Astrocyte of the hippocampus (primary cell): ENCODE results near the gene VPS9D1.
"Not testable (repeated sequence)": the region's sequence is repeated elsewhere in the genome, so short reads cannot be mapped to it uniquely, and the experiment has no call there.

Source experiments
- DNase-seq: peaks from one replicate; pipeline ENCODE4 v3.0.0; 2011; ENCODE audit warnings: low read depth, low spot score

VPS9D1 gene

DNA sequence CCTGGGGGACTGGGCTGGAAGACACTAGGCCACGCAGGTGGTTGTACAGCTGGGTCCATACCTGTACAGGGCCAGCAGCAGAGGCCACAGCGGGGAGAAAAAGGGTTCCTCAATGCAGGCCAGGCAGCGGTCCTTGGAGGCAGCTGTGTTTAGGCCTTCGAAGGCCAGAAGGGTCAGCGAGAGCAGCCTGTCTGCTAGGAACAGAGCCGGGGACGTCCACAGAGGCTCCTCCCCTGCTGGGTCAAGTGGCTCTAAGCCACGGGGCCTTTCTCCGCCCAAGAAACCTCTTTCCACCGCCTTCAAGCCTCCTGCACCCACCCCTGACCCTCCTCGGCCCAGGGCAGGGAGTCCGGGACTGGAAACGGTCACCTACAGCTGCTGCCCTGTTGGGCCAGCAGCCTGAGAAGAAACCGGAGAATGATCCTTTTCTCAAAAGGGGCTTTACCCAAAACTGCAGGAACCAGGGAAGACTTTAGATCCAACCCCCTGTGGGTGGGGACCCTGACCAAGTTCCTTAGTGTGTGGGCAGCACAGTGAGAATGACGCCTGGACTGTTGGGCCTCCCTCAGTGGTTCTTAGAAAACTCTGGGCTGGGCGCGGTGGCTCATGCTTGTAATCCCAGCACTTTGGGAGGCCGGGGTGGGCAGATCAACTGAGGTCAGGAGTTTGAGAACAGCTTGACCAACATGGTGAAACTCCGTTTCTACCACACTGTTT lies 10.8 kb downstream of the VPS9D1 start:
- DNase-seq, result no peak

DNA sequence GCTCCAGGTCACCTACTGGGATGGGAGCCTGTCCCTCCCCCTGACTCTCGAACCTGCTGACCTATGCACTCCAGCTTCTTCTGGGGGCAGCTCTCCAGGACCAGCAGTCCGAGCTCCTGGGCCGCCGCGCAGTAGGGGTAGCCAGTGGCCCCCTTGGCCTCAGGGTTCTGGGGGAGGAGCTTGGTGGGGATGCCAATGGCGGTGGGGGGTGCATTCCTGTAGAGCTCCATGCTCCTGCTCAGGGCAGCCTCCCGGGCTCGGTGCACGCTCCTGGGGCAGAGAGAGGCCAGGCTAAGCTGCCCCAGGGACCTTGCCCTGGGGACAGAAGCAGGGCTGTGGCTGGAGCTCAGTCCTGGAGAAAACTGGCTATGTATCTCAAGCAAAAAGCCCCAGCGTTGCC lies 11.5 kb downstream of the VPS9D1 start:
- DNase-seq, result no peak

DNA sequence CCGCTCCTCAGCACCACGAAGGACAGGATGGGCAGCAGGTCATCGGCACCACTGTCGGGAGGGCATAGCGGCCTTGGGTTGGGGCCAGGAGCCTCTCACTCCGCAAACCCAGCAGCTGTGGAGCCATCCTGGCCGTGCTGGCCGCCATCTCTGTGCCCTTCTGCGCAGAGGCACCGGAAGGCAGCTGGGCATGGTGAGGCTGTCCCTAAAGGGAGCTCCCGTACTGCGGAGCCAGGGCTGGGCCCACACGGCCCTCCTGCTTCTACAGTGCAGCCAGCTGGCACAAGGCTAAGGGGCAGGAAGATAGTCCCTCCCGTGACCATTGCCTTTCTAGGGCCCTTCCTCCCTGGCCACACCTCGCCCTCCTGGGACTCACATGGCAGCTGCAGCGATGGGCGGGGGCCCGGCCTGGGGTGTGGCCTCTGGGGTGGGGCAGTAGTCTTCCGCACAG lies 12.2 kb downstream of the VPS9D1 start:
- DNase-seq, result no peak

DNA sequence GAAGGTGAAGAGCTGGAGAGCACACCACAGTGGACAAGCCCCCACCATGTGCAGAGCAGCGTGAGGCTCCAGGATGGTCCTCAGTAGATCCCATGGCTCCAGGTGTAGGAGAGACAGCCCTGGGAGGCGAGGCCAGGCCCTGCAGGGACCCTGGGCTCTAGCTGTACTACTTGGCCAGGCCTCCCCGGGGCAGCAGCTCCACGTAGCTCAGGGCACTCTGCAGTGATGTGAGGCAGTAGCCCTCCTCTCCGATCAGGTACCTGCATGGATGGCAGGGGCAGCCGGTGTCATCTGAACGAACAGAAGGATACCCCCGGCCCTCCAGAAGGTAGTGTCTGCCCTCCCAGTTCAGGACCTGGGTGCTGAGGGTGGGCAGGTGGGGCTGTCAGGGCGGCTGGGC lies 13.0 kb downstream of the VPS9D1 start:
- no peak for DNase-seq

DNA sequence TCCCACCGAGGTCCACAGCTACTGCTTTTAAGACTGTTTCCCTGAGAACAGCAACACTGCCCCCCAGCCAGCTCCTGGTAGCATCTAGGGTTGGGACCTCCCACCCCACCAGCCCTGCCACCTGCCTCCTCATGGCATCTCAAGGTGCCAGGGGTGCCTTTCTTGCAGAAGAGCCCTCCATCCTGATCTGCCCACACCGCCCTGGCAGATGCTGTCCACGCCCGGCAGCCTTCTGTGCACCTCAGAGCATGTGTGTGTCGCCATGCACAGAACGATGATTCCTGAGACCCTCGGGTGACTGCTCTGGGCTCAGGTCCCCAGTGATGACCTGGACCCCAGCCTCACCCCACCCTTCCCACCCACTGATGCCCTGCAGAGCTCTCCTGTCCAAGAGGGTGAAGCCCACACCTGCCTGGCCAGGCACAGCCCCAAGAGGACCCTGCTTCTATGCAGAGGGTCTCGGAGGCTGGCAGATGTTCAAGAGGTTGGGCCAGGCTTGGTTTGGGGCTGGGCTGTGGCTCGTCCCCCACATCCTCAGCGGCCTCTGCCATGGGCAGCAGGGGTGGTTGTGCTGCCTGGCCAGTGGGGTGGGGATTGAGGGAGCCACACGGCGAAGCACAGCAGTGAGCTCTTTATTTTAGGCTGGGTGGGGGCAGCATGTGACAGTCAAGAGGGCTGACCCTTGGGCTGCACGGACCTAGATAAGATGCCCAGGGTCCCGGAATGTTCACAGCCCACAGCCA lies 14.0 kb downstream of the VPS9D1 start:
- no peak for DNase-seq

DNA sequence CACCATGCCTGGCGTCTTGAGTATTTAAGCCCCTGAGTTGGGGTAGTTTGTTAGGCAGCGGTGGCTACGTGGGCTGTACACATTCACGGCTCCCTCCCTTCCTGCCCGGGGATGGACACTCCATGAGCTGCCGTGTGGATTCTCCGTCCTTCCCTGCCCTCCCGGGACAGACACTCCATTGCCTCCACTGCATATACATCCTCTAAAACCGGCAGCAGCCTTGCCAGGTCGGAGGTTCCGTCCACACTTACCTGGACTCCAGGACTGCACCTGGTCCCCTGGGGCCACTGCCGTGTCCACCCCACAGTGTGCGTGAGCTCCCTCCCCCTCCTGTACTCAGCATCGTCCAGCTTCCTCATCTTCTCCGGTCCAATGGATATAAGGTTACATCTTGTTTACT lies 15.7 kb downstream of the VPS9D1 start:
- peak; percentile 0 for DNase-seq

DNA sequence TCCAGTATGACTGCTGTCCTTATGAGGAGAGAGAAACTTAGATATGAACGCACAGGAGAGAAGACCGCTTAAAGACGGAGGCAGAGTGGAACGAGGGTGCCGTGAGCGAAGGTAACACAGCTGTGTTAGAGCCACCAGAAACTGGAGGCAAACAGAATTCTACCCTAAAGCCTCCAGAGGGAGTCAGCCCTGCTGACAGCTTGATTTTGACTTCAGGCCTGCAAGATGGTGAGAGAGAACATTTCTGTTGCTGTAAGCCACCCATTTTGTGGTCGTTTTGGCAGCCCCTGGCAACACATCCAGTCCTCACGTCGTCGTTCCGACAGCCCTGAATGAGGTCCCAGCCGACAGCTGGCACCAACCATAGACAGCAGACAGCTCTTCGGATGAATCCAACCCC lies 16.4 kb downstream of the VPS9D1 start:
- peak; percentile 0 for DNase-seq

DNA sequence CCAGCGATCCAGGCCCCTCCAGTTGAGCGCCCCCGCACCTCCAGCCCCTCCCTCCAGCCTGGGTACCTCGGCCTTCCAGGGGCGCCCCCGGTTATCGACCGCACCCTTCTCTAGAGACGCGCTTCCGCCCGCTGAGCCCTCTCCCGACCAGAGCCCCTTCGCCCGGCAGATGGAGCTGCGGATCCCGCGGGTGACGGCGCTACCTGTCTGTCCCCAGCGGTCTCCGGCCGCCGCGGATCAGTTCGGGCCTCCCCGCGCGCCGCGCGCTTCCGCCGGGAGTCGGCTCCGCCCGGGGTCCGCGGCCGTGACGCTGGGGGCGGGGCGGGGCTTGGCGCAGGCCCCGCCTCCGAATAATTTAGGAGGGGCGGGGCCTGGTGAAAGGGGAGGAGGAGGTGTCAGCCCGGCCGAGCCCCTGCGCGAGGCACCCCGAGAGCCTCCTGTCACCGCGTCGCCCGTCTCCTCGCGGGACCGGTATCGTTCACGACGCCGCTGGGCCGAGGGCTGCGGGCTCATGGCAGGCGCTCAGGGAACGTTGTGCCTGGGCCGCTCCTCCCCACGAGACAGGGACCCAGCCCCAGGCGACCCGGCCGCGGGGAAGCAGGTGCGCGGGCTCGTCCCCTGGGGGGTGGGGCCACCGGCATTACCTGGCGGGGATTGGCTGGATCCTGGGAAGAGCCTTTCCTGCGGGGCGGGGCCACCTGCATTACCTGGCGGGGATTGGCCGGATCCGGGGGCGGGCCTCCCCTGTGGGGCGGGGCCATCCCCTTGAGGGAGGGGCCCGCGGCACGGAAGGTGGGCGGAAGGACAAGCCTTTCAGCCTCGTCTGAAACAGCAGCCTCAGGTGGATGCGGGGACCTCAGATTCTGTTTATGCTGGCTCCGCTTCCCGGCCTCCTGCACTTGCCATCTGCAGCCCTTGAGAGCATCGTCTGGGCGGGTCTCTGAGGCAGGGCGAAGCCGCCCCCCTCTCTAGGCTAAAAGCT lies 19.0 kb downstream of the VPS9D1 start, which contains the start of gene SPATA2L:
Gene SPATA2L (minus strand): TSS at position 281 of the 982 bp plus-strand sequence. CDS start 473 bp downstream, outside the sequence.
- DNase-seq, result peak; percentile 96

DNA sequence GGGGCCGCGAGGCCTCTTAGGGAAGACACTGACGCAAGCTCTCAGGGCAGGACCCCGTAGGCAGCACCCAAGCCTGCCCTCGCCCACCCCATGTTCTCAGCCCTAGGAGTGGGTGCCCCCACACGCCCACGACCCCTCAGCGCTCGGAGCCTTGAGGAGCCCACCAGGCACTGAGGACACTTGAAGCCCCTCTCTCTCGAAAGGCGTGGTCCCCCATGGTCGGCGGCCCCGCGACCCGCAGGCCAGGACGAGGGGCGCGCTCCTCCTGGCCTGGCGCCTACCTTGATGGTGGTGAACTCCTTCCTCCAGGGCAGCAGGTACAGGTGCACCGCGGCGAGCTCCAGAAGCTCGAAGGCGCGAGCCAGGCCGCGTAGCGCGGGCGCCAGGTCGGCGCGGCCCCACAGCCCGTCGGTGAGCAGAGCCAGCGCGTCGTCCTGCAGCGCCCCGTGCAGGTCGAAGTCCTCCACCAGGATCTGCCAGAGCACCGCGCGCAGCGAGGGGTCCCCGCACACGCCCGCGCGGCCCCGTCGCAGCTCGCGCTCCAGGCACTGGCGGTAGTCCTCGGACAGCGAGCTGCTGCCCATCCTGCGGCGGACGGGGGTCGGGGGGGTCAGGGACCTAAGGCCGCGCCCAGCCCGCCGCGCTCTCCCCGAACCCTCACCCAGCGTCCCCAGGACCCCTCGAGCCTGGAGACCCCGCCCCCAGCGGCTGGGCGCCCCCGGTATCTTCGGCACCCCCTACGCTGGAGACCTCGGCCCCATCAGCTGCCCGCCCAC lies 19.9 kb downstream of the VPS9D1 start:
- DNase-seq, result peak; percentile 73

DNA sequence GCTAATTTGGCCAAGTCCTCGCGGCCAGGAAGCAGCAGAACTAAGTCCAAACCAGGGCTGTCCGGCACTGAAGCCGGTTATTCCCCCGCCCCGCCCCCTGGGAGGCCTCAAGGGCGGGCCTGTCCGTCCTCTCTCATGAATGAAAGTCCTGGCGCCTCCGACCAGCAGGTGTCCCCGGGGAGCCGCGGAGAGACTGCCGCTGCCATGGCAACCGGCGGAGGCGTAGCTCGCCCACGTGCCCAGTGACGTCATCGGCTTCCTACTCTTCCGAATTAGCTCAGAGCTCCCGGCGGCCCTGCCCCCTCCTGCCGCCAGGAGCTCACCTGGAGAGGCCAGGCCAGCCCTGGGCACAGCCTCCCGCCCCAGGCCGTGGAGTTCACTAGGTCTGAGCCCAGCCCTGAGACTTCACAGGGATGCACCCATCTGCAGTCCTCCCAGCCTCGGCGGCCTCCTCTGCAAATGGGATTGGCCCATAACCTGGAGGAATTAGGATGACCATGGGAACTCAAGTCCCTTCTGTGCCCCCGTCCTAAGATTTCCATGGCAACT lies 20.5 kb downstream of the VPS9D1 start:
- DNase-seq, result peak; percentile 99

DNA sequence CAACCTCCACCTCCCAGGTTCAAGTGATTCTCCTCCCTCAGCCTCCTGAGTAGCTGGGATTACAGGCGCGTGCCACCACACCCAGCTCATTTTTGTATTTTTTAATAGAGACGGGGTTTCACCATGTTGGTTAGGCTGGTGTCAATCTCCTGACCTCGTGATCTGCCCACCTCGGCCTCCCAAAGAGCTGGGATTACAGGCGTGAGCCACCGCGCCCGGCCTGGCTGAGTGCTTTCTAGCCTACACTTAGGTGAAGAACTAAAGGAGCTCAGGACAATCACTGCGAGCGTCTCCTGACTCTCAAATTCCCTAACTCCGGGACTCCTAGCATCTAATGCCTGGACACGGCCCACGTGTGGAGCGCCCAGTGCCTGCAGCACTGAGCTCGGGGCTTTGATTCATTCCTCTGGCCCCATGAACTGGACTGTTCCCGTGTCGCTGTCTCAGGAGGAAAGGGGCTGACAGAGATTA lies 21.0 kb downstream of the VPS9D1 start:
- not testable (repeated sequence) for DNase-seq

DNA sequence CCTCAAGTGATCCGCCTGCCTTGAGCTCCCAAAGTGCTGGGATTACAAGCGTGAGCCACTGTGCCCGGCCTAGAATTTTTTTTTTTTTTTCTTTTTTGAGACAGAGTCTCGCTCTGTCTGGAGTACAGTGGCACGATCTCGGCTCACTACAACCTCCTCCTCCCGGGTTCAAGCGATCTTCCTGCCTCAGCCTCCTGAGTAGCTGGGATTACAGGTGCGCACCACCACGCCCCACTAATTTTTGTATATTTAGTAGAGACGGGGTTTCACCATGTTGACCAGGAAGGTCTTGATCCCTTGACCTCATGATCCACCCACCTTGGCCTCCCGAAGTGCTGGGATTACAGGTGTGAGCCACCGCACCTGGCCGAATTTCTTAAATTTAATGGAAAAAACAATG lies 22.0 kb downstream of the VPS9D1 start:
- not testable (repeated sequence) for DNase-seq

DNA sequence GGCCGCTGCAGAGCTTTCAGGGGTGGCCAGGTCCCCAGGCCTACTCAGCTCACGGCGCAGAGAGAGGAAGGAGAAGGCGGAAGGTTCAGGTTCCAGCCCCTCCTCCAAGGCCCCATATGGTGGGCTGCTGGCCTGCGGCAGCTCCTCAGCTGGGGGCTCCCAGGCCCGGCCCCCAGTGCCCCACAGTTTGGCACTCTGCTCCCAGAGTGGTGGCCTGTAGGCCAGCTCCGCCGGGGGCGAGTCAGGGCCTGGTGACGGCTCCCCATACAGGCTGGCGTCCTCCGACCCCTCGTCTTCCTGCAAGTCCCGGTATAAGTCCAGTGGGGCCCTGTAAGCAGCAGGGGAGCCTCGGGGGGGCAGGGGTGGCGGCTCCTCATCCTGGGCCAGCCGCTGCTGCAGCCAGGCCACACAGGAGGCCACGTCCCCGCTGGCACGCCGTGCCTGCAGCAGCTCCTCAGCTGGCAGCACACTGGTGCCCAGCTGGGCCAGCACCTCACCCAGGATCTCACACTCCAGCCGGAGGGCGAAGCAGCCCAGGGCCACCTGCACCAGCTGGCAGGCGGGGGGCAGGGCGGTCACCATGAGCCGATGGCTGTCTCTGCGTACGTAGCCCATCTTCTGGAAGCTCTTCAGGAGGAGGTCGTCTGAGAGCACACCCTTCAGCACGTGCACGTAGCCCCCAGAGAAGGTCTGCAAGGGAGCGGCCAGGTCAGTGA lies 22.9 kb downstream of the VPS9D1 start:
- DNase-seq, result no peak

DNA sequence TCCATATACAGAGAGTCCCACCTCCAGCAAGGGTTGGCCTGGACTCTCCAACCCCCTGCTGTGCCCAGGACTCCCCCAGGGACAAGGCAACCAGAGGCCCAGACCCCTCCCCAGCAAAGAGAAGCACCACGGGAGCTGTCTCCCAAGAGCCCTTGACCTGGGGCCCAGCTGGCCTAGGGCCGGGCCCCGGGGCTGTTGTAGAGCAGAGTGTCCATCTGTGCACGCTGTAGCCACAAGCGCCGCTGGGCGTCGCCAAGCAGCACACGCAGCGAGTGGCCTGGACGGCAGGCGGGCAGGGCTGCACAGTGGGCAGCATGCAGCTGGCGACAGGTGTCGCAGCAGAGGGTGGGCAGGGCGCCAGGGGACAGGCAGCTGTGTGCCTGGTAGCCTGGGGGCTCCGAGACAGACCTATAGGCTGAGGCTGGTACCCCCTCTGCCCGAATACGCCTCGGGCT lies 23.5 kb downstream of the VPS9D1 start:
- DNase-seq, result no peak

DNA sequence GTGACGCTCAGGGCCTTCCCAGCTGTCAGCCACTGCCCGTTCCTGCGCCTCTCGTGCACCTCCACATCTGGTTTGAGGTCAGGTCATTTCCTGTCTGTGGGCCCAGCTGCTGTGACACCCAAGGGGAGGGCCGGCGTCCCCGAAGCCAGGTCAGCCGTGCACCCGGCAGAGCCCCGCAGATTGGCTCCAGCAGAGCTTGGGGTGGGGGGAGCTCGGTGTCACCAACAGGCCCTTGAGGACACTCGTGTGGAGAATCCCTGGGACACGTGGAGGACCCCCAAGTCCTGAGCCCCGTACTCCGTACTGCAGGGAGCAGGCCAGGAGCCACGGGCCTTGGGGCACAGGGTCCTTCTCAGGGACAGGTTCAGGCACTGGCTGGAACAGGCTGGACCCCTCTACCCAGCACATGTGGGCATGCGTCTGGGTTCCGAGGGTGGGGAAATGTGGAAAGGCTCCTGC lies 24.0 kb downstream of the VPS9D1 start:
- DNase-seq, result no peak

DNA sequence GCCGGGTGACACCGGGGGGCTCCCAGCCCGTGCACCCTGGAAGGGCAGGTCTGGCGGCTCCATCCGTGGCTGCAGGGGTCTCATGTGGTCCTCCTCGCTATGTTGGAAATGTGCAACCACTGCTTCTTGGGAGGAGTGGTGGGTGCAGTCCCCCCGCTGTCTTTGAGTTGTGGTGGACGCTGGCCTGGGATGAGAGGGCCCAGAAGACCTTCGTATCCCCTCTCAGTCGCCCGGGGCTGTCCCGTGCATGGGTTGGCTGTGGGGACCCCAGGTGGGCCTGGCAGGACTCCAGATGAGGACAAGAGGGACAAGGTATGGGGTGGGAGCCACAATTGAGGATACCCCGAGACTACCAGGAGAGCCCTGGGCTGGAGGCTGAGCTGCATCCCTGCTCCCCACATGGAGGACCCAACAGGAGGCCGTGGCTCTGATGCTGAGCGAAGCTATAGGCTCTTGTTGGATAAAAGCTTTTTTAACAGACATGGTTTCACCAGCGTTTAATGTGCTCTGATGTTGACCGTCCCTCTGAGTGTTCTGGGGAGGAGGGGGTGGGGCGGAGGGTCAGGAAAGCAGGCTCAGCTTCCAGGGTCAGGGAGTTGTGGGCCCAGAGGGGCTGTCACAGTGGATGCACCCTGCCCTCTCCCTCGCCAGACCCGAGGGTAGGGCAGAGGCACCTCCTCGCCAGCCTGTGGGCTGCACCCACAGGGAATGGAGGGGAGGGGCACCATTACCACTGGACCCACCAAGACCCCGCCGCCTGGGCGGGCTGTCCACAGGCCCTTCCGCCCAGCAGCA lies 24.6 kb downstream of the VPS9D1 start:
- no peak for DNase-seq

DNA sequence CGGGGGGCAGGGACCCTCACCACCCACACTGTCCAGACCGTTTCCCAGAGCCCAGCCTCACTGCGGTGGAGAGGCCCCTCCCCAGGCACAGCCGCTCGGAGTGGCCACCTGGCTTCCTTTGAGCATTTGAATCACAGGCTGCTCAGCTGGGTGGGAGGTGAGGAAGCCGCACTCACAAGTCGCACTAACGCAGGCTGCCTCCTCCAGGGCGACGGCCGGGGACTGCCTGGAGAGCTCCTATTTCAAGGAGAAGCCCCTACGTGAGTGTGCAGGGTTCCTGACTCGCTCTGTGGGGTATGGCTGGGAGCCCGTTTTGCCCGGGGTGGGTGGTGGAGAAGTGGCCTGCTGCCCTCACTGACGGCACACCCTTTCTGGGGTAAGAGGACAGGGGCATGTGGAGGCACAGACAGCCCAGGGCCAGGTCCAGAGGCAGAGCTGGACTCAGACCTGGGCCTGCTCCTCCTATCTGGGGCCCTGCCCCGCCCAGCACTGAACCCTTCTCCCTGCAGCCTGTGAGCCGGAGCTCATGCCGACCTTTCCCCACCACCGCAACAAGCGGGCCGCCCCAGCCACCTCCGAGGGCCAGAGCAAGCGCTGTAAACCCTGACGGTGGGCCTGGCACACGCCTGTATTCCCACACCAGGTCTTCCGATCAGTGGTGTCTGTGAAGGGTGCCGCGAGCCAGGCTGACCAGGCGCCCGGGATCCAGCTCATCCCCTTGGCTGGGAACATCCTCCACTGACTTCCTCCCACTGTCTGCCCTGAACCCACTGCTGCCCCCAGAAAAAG lies 25.4 kb downstream of the VPS9D1 start:
- no peak for DNase-seq

DNA sequence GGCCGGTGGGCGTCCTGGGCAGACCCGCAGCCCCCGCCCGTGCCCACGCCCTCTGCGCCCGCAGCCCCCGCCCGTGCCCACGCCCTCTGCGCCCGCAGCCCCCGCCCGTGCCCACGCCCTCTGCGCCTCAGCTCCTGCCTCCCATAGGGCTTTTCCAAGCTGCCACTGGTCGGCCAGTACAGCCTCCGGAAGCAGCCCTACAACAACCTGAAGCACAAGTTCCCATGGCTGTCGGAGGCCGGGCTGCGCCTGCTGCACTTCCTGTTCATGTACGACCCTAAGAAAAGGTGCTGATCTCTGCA lies 26.0 kb downstream of the VPS9D1 start:
- DNase-seq, result not testable (repeated sequence)
